ENCODE results near the gene CES4A.

Gene CES4A

GRCh38 chr16:67011274-67011673 lies 22.9 kb downstream of the CES4A start:
- no peak overlapping the region for H2AK5ac ChIP-seq (ENCODE audit: low read length)
- H2AFZ ChIP-seq (ENCODE audit: insufficient read depth, low read length, poor library complexity): no peak overlapping the region
- peaks cover 13% of the 10 kb centered on the region for H3K27me3 ChIP-seq (ENCODE audit: insufficient read depth, low read length)
- H3K27ac ChIP-seq (ENCODE audit: low read depth, low read length): no peak overlapping the region
- no peak overlapping the region for H3K23ac ChIP-seq (ENCODE audit: low read length)
- H3K36me3 ChIP-seq (ENCODE audit: control insufficient read depth in 1 of 2, insufficient read depth in 2 of 2, low read length in 2 of 2): no peaks in the 10 kb centered on the region
- no peak for DNase-seq
- H3K79me1 ChIP-seq (ENCODE audit: low read length): peaks cover 6% of the 10 kb centered on the region
- H3K9ac ChIP-seq (ENCODE audit: low read length): no peak overlapping the region
- peaks cover 21 to 27% of the 10 kb centered on the region in 2 experiments for H3K4me1 ChIP-seq (ENCODE audit: control insufficient read depth in 1 of 2, insufficient read depth in 2 of 2, low read length in 2 of 2)
- no peak overlapping the region for H3K18ac ChIP-seq (ENCODE audit: low read length)
- no peak overlapping the region for H4K12ac ChIP-seq (ENCODE audit: low read depth, low read length)
- H3K4me2 ChIP-seq (ENCODE audit: low read length): no peak overlapping the region
- H4K91ac ChIP-seq (ENCODE audit: low read depth, low read length): no peak overlapping the region
- H3K79me2 ChIP-seq (ENCODE audit: control insufficient read depth, insufficient read depth, low read length, poor library complexity): no peaks in the 10 kb centered on the region
- no peak overlapping the region for H4K8ac ChIP-seq (ENCODE audit: low read depth, low read length)
- H2BK5ac ChIP-seq (ENCODE audit: low read depth, low read length, poor library complexity): no peak overlapping the region
- WGBS (ENCODE audit: extremely low coverage, insufficient coverage, insufficient read length): no CpG with 5 or more reads among the region's 2 CpGs
- no peak overlapping the region for H2BK120ac ChIP-seq (ENCODE audit: insufficient read depth, low read length, poor library complexity)
- H3K9me3 ChIP-seq (ENCODE audit: insufficient read depth, low read depth, low read length): no peaks in the 10 kb centered on the region
- H2BK12ac ChIP-seq (ENCODE audit: low read length): no peak overlapping the region
- no peak overlapping the region for H3K4ac ChIP-seq (ENCODE audit: low read depth, low read length)
- no peak overlapping the region for H3K14ac ChIP-seq (ENCODE audit: low read length)
- H3K4me3 ChIP-seq (ENCODE audit: low read depth, low read length): no peak overlapping the region

- Histone ChIP-seq H2AFZ (ENCODE audit: insufficient read depth, low read length, poor library complexity) (peak overlapping the region; percentile 20), H2BK120ac (ENCODE audit: insufficient read depth, low read length, poor library complexity) (peak overlapping the region; percentile 64), H3K27me3 (ENCODE audit: insufficient read depth, low read length) (peaks cover 13% of the 10 kb centered on the region), H3K4me3 (ENCODE audit: low read depth, low read length) (no peak overlapping the region), H3K4me1 (ENCODE audit: control insufficient read depth in 1 of 2, insufficient read depth in 2 of 2, low read length in 2 of 2) (peaks cover 27 to 29% of the 10 kb centered on the region in 2 experiments), H2AK5ac (ENCODE audit: low read length) (peak overlapping the region; percentile 23), H3K27ac (ENCODE audit: low read depth, low read length) (peak overlapping the region; percentile 31), H2BK5ac (ENCODE audit: low read depth, low read length, poor library complexity) (peak overlapping the region; percentile 20), H4K91ac (ENCODE audit: low read depth, low read length) (peak overlapping the region; percentile 44), H3K18ac (ENCODE audit: low read length) (peak overlapping the region; percentile 75), H3K4me2 (ENCODE audit: low read length) (peak overlapping the region; percentile 66), H3K23ac (ENCODE audit: low read length) (no peak overlapping the region), H3K36me3 (ENCODE audit: control insufficient read depth in 1 of 2, insufficient read depth in 2 of 2, low read length in 2 of 2) (no peaks in the 10 kb centered on the region), H4K12ac (ENCODE audit: low read depth, low read length) (no peak overlapping the region), H3K79me2 (ENCODE audit: control insufficient read depth, insufficient read depth, low read length, poor library complexity) (no peaks in the 10 kb centered on the region), H3K79me1 (ENCODE audit: low read length) (peaks cover 10% of the 10 kb centered on the region), H3K9ac (ENCODE audit: low read length) (no peak overlapping the region), H4K8ac (ENCODE audit: low read depth, low read length) (peak overlapping the region; percentile 79), H2BK12ac (ENCODE audit: low read length) (peak overlapping the region; percentile 77), H3K9me3 (ENCODE audit: insufficient read depth, low read depth, low read length) (no peaks in the 10 kb centered on the region), H3K4ac (ENCODE audit: low read depth, low read length) (peak overlapping the region; percentile 29), H3K14ac (ENCODE audit: low read length) (peak overlapping the region; percentile 82)
- no peak for DNase-seq
- no CpG with 5 or more reads among the region's 21 CpGs for WGBS (ENCODE audit: extremely low coverage, insufficient coverage, insufficient read length)
Measured at GRCh38 chr16:67013233-67013822, 24.9 kb downstream of the CES4A start.

- DNase-seq: peak; percentile 24 to 58
- no peak overlapping the region for H3K23ac ChIP-seq (ENCODE audit: low read length)
Measured at GRCh38 chr16:67013823-67014633, 25.6 kb downstream of the CES4A start.

GRCh38 chr16:67014634-67015312 lies 26.4 kb downstream of the CES4A start:
- Histone ChIP-seq H3K79me1 (ENCODE audit: low read length) (peaks cover 10% of the 10 kb centered on the region), H3K9me3 (ENCODE audit: insufficient read depth, low read depth, low read length) (no peaks in the 10 kb centered on the region), H3K14ac (ENCODE audit: low read length) (peak overlapping the region; percentile 46), H3K18ac (ENCODE audit: low read length) (peak overlapping the region; percentile 48), H2BK12ac (ENCODE audit: low read length) (peak overlapping the region; percentile 55), H3K36me3 (ENCODE audit: control insufficient read depth in 1 of 2, insufficient read depth in 2 of 2, low read length in 2 of 2) (no peaks in the 10 kb centered on the region), H3K4ac (ENCODE audit: low read depth, low read length) (peak overlapping the region; percentile 14), H3K23ac (ENCODE audit: low read length) (no peak overlapping the region), H4K12ac (ENCODE audit: low read depth, low read length) (no peak overlapping the region), H3K79me2 (ENCODE audit: control insufficient read depth, insufficient read depth, low read length, poor library complexity) (no peaks in the 10 kb centered on the region), H3K27ac (ENCODE audit: low read depth, low read length) (peak overlapping the region; percentile 31), H3K4me3 (ENCODE audit: low read depth, low read length) (no peak overlapping the region), H4K91ac (ENCODE audit: low read depth, low read length) (peak overlapping the region; percentile 44), H2BK120ac (ENCODE audit: insufficient read depth, low read length, poor library complexity) (peak overlapping the region; percentile 5), H2AFZ (ENCODE audit: insufficient read depth, low read length, poor library complexity) (peak overlapping the region; percentile 30), H4K8ac (ENCODE audit: low read depth, low read length) (peak overlapping the region; percentile 12), H2BK5ac (ENCODE audit: low read depth, low read length, poor library complexity) (peak overlapping the region; percentile 25), H3K9ac (ENCODE audit: low read length) (no peak overlapping the region), H3K4me1 (ENCODE audit: control insufficient read depth in 1 of 2, insufficient read depth in 2 of 2, low read length in 2 of 2) (peaks cover 27 to 29% of the 10 kb centered on the region in 2 experiments), H2AK5ac (ENCODE audit: low read length) (no peak overlapping the region), H3K27me3 (ENCODE audit: insufficient read depth, low read length) (peaks cover 13% of the 10 kb centered on the region), H3K4me2 (ENCODE audit: low read length) (peak overlapping the region; percentile 66)
- WGBS (ENCODE audit: extremely low coverage, insufficient coverage, insufficient read length): no CpG with 5 or more reads among the region's 6 CpGs
- no peak for DNase-seq

More at GRCh38 chr16:67013823-67014633, 25.6 kb downstream of the CES4A start:
- Histone ChIP-seq H3K79me2 (ENCODE audit: control insufficient read depth, insufficient read depth, low read length, poor library complexity) (no peaks in the 10 kb centered on the region), H3K9me3 (ENCODE audit: insufficient read depth, low read depth, low read length) (no peaks in the 10 kb centered on the region), H3K79me1 (ENCODE audit: low read length) (peaks cover 10% of the 10 kb centered on the region), H2AFZ (ENCODE audit: insufficient read depth, low read length, poor library complexity) (peak overlapping the region; percentile 30), H3K4me3 (ENCODE audit: low read depth, low read length) (peak overlapping the region; percentile 37), H3K18ac (ENCODE audit: low read length) (peak overlapping the region; percentile 75), H3K36me3 (ENCODE audit: control insufficient read depth in 1 of 2, insufficient read depth in 2 of 2, low read length in 2 of 2) (no peaks in the 10 kb centered on the region), H3K4me1 (ENCODE audit: control insufficient read depth in 1 of 2, insufficient read depth in 2 of 2, low read length in 2 of 2) (peaks cover 27 to 29% of the 10 kb centered on the region in 2 experiments), H2BK120ac (ENCODE audit: insufficient read depth, low read length, poor library complexity) (peak overlapping the region; percentile 64), H3K14ac (ENCODE audit: low read length) (peak overlapping the region; percentile 82), H4K12ac (ENCODE audit: low read depth, low read length) (no peak overlapping the region), H3K4ac (ENCODE audit: low read depth, low read length) (peak overlapping the region; percentile 14), H3K27ac (ENCODE audit: low read depth, low read length) (peak overlapping the region; percentile 31), H3K4me2 (ENCODE audit: low read length) (peak overlapping the region; percentile 66), H4K8ac (ENCODE audit: low read depth, low read length) (peak overlapping the region; percentile 79), H2AK5ac (ENCODE audit: low read length) (no peak overlapping the region), H3K27me3 (ENCODE audit: insufficient read depth, low read length) (peaks cover 13% of the 10 kb centered on the region), H2BK5ac (ENCODE audit: low read depth, low read length, poor library complexity) (peak overlapping the region; percentile 25), H3K9ac (ENCODE audit: low read length) (no peak overlapping the region), H4K91ac (ENCODE audit: low read depth, low read length) (peak overlapping the region; percentile 44), H2BK12ac (ENCODE audit: low read length) (peak overlapping the region; percentile 77)
- no CpG with 5 or more reads among the region's 70 CpGs for WGBS (ENCODE audit: extremely low coverage, insufficient coverage, insufficient read length)

All from trophoblast cell (in vitro differentiated cells and primary cell).